Neural progenitor cell (in vitro differentiated cells): ENCODE measurements around the gene LPXN. TPM values are rescaled to one million over a fixed set of nuclear protein-coding genes. Genes with fewer than 3 reads are reported as not detected.

Experiments
- DNase-seq: peaks from one replicate; pipeline ENCODE4 v3.0.0-alpha.2; 2016; ENCODE audit warnings: low spot score
- H2AFZ ChIP-seq: fragments of 200-600 bp; sonication (generic); replicated peaks from 2 replicates; pipeline ENCODE4 v1.6.1; 2016; ENCODE audit warnings: antibody characterized with exemption
- H3F3A ChIP-seq: fragments of 200-600 bp; sonication (generic); 2 replicates; pipeline ENCODE4 v1.6.1; 2016; ENCODE audit warnings: antibody characterized with exemption, low read depth
- H3K27ac ChIP-seq: fragments of 200-600 bp; sonication (generic); 2 replicates; pipeline ENCODE4 v1.5.1; 2016; ENCODE audit warnings: mild to moderate bottlenecking
- H3K27me3 ChIP-seq: fragments of 200-600 bp; sonication (generic); 2 replicates; pipeline ENCODE4 v1.6.1; 2016; ENCODE audit warnings: mild to moderate bottlenecking, moderate library complexity
- H3K36me3 ChIP-seq: fragments of 200-600 bp; sonication (generic); 2 replicates; pipeline ENCODE4 v1.5.1; 2016
- H3K4me1 ChIP-seq: fragments of 200-600 bp; sonication (generic); 2 replicates; pipeline ENCODE4 v1.6.1; 2016; ENCODE audit warnings: mixed run types
- H3K4me2 ChIP-seq: fragments of 200-600 bp; sonication (generic); 2 replicates; pipeline ENCODE4 v1.6.1; 2016
- H3K4me3 ChIP-seq: fragments of 200-600 bp; sonication (generic); 2 replicates; pipeline ENCODE4 v1.5.1; 2016
- H3K79me2 ChIP-seq: fragments of 200-600 bp; sonication (generic); 2 replicates; pipeline ENCODE4 v1.6.1; 2016; ENCODE audit warnings: low read depth
- H3K9ac ChIP-seq: fragments of 200-600 bp; sonication (generic); 2 replicates; pipeline ENCODE4 v1.6.1; 2016
- H3K9me3 ChIP-seq: fragments of 200-600 bp; sonication (generic); 2 replicates; pipeline ENCODE4 v1.5.1; 2016; ENCODE audit warnings: low read depth
- H4K20me1 ChIP-seq: fragments of 200-600 bp; sonication (generic); 2 replicates; pipeline ENCODE4 v1.6.1; 2016; ENCODE audit warnings: low read depth
- H3K27ac Mint-ChIP-seq: 3 replicates; pipeline ENCODE4 v1.8.0; 2021; ENCODE audit warnings: mixed read lengths
- H3K27me3 Mint-ChIP-seq: 2 replicates; pipeline ENCODE4 v1.8.0; 2022; ENCODE audit warnings: low read depth, mild to moderate bottlenecking, inconsistent platforms, moderate library complexity, mixed read lengths; ENCODE audit not compliant: insufficient read depth
- H3K36me3 Mint-ChIP-seq: 3 replicates; pipeline ENCODE4 v1.8.0; 2021; ENCODE audit warnings: mixed read lengths
- H3K4me1 Mint-ChIP-seq: 3 replicates; pipeline ENCODE4 v1.8.0; 2021; ENCODE audit warnings: mixed read lengths
- H3K4me3 Mint-ChIP-seq: 3 replicates; pipeline ENCODE4 v1.8.0; 2021; ENCODE audit warnings: mild to moderate bottlenecking, moderate library complexity, mixed read lengths
- H3K9me3 Mint-ChIP-seq: 3 replicates; pipeline ENCODE4 v1.8.0; 2020; ENCODE audit warnings: mixed read lengths
- EZH2 ChIP-seq: fragments of 200-600 bp; sonication (generic); IDR thresholded peaks from 2 replicates; pipeline ENCODE4 v1.6.1; 2017; ENCODE audit warnings: antibody characterized with exemption, mild to moderate bottlenecking, moderate library complexity
- EZH2phosphoT487 ChIP-seq: fragments of 200-600 bp; sonication (generic); IDR thresholded peaks from 2 replicates; pipeline ENCODE4 v1.6.1; 2017; ENCODE audit warnings: antibody characterized with exemption
- total RNA-seq: library from RNA; depleted of rRNA; stranded (reverse); fragments of >200 nt; gene quantifications from 2 replicates; pipeline ENCODE4 v1.2.3, GENCODE V29; 2015; ENCODE audit warnings: low replicate concordance
- TF ChIP-seq, protein P1 (sequence below): fragments of 200-600 bp; sonication (generic); IDR thresholded peaks from 2 replicates; pipeline ENCODE4 v1.5.1; 2017; ENCODE audit warnings: antibody characterized with exemption, mild to moderate bottlenecking

LPXN gene
- total RNA-seq, 1 donor from 2014 or later, result 5.0 TPM

DNA sequence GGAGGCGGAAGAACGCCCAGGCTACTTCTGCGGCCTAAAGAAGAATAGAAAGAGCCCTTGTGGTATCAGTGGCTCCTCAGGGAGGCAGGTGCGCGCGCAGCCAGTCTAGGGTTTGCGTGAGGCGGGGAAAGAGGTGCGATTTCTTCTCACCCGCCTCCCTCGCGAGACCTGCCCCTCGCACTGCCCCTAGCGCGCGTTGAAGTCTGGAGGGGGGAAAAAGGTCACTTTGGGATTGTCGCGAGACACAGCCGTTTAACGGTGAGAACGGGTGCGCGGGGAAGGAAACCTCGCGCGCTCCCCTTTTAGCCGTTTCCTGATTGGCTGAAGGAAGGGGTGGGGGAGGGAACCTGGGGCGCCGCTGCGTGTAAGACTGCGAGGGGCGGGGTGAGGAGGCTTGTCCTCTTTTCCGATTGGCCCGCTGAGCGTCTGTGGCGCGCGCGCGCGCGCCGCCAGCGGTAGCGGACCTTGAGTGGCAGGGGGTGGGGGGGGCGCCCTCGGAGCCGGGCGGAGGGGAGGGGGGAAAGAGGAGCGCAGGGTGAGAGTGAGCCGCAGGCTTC lies 3.1 kb upstream of the LPXN start, which contains the start of gene ZFP91:
Gene ZFP91 (plus strand): TSS at position 429 of the 557 bp plus-strand sequence. CDS start 219 bp downstream, outside the sequence.
- Histone ChIP-seq H4K20me1 (peaks cover 41% of the 10 kb centered on the region), H3K79me2 (peaks cover 62% of the 10 kb centered on the region), H2AFZ (peak within 1 kb of the TSS; percentile 90), H3K9me3 (no peaks in the 10 kb centered on the region), H3K4me3 (peak within 1 kb of the TSS; percentile 98), H3K27ac (peak within 1 kb of the TSS; percentile 99), H3K36me3 (no peaks in the 10 kb centered on the region), H3K4me1 (peaks cover 37% of the 10 kb centered on the region), H3K27me3 (no peaks in the 10 kb centered on the region), H3K4me2 (peak within 1 kb of the TSS; percentile 92), H3K9ac (peak within 1 kb of the TSS; percentile 100), H3F3A (peaks cover 24% of the 10 kb centered on the region)
- peak within 1 kb of the TSS; percentile 93 for H3K4me3 Mint-ChIP-seq
- DNase-seq, result peak; percentile 99
- TF ChIP-seq, protein P1, sequence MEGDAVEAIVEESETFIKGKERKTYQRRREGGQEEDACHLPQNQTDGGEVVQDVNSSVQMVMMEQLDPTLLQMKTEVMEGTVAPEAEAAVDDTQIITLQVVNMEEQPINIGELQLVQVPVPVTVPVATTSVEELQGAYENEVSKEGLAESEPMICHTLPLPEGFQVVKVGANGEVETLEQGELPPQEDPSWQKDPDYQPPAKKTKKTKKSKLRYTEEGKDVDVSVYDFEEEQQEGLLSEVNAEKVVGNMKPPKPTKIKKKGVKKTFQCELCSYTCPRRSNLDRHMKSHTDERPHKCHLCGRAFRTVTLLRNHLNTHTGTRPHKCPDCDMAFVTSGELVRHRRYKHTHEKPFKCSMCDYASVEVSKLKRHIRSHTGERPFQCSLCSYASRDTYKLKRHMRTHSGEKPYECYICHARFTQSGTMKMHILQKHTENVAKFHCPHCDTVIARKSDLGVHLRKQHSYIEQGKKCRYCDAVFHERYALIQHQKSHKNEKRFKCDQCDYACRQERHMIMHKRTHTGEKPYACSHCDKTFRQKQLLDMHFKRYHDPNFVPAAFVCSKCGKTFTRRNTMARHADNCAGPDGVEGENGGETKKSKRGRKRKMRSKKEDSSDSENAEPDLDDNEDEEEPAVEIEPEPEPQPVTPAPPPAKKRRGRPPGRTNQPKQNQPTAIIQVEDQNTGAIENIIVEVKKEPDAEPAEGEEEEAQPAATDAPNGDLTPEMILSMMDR, result no peak
- TF ChIP-seq EZH2, result no peak
- no peak for TF ChIP-seq EZH2phosphoT487
- peaks cover 3% of the 10 kb centered on the region for H3K36me3 Mint-ChIP-seq
- H3K4me1 Mint-ChIP-seq, result peaks cover 27% of the 10 kb centered on the region
- H3K9me3 Mint-ChIP-seq, result no peaks in the 10 kb centered on the region
- H3K27me3 Mint-ChIP-seq, result peaks cover 6% of the 10 kb centered on the region
- peak within 1 kb of the TSS; percentile 100 for H3K27ac Mint-ChIP-seq

DNA sequence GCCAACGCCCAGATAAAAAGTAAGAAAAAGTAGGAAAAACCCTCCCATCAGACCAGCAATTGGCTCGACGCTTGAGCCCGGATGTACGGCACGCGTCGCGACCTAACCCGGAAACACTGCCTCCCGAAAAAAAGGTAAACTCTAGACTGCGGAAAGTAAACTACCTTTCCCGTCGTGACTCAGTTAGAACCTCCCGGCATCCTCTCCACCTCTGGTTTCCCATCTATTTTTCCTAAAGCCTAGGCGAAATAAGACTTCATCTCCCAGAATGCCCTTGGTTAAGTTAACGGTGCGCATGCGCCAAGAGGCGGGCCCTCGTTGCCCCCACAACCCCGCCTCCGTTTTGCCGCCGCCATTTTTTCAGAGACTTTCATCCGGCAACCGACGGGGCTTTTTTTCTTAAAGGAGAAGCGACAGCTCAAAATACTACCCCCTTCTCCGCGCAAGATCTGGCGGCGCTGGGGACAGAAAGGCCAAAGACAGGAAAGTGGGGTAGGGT lies 2.5 kb upstream of the LPXN start:
- H3F3A ChIP-seq, result peaks cover 24% of the 10 kb centered on the region
- DNase-seq, result peak; percentile 98
- peak overlapping the region; percentile 90 for H2AFZ ChIP-seq
- H3K4me3 ChIP-seq, result peak overlapping the region; percentile 98
- no peaks in the 10 kb centered on the region for H3K27me3 ChIP-seq
- Mint-ChIP-seq H3K4me3 (peak overlapping the region; percentile 93), H3K27ac (peak overlapping the region; percentile 100), H3K27me3 (peaks cover 6% of the 10 kb centered on the region), H3K4me1 (peaks cover 24% of the 10 kb centered on the region), H3K36me3 (peaks cover 3% of the 10 kb centered on the region), H3K9me3 (no peaks in the 10 kb centered on the region)
- H3K9me3 ChIP-seq, result no peaks in the 10 kb centered on the region
- peaks cover 57% of the 10 kb centered on the region for H3K79me2 ChIP-seq
- H3K9ac ChIP-seq, result peak overlapping the region; percentile 100
- peaks cover 36% of the 10 kb centered on the region for H4K20me1 ChIP-seq
- TF ChIP-seq EZH2 (no peak), EZH2phosphoT487 (no peak)
- TF ChIP-seq, protein P1, result no peak
- no peaks in the 10 kb centered on the region for H3K36me3 ChIP-seq
- peak overlapping the region; percentile 79 for H3K4me2 ChIP-seq
- H3K27ac ChIP-seq, result peak overlapping the region; percentile 99
- H3K4me1 ChIP-seq, result peaks cover 34% of the 10 kb centered on the region

DNA sequence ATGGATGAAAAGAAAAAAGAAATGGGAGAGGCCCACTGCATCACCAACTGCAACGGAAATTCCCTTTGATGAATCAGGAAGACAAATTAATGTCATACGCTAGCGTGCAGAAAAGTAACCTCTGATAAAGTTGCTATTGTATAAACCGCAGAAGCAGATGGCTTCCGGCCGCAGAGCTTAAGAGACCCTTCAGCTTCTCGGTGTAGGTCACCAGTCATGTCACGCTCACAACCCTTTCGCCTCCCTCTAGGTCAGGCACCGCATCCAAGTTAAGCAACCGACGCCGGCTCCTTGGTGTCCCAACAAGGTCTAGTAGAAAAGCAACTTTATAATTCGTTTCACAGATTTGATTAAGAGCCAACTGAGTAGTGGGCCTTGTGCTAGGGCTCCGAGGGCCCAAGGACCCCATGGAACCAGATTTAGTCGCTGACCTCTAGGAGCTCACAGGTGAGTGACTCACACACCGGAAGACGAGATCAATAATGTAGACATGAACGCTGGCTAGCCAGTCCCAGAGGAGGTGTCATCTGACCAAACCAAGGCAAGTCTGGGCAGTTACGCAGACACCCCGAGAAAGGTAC lies 2.0 kb upstream of the LPXN start:
- Mint-ChIP-seq H3K9me3 (no peaks in the 10 kb centered on the region), H3K27ac (peak overlapping the region; percentile 100), H3K27me3 (peaks cover 6% of the 10 kb centered on the region), H3K36me3 (peaks cover 3% of the 10 kb centered on the region), H3K4me3 (peak overlapping the region; percentile 93), H3K4me1 (peaks cover 23% of the 10 kb centered on the region)
- Histone ChIP-seq H3K27ac (peak overlapping the region; percentile 99), H2AFZ (peak overlapping the region; percentile 87), H3K79me2 (peaks cover 52% of the 10 kb centered on the region), H3K27me3 (no peaks in the 10 kb centered on the region), H3K9ac (peak overlapping the region; percentile 59), H3K4me2 (peak overlapping the region; percentile 79), H3K36me3 (no peaks in the 10 kb centered on the region), H3F3A (peaks cover 24% of the 10 kb centered on the region), H3K4me3 (peak overlapping the region; percentile 98), H4K20me1 (peaks cover 30% of the 10 kb centered on the region), H3K9me3 (no peaks in the 10 kb centered on the region), H3K4me1 (peaks cover 29% of the 10 kb centered on the region)
- DNase-seq, result peak; percentile 61
- TF ChIP-seq EZH2phosphoT487, result no peak
- no peak for TF ChIP-seq EZH2
- TF ChIP-seq, protein P1, result no peak
